ENCODE results near the gene EBP. TPM values are rescaled to one million over a fixed set of nuclear protein-coding genes. Genes with fewer than 3 reads are reported as not detected.

The EBP gene
- total RNA-seq, 2 donors from 2014 or later: 225 to 271 TPM

- Histone ChIP-seq H3K27me3 (no peaks in the 10 kb centered on the region), H3K4me3 (no peak overlapping the region), H3K9me3 (no peaks in the 10 kb centered on the region), H3K4me1 (no peaks in the 10 kb centered on the region), H3K27ac (no peak overlapping the region), H3K9ac (ENCODE audit: low read depth in 2 of 2, low read length in 2 of 2) (no peak overlapping the region), H3K36me3 (no peaks in the 10 kb centered on the region)
- DNase-seq: no peak
- no peak for TF ChIP-seq CTCF (IDR thresholded peaks at IDR 0.05)
- intact Hi-C loops (cut with DNase I): no loop called here
Observed at GRCh38 chrX:48478806-48479205, 42.8 kb upstream of the EBP start.

GRCh38 chrX:48480142-48480541, 41.5 kb upstream of the EBP start:
- intact Hi-C loops (cut with DNase I): no loop called here
- H3K27ac ChIP-seq: no peak overlapping the region
- DNase-seq: no peak
- H3K27me3 ChIP-seq: no peaks in the 10 kb centered on the region
- H3K4me1 ChIP-seq: no peaks in the 10 kb centered on the region
- no peaks in the 10 kb centered on the region for H3K36me3 ChIP-seq
- H3K9me3 ChIP-seq: no peaks in the 10 kb centered on the region
- H3K4me3 ChIP-seq: no peak overlapping the region
- no peak overlapping the region for H3K9ac ChIP-seq (ENCODE audit: low read depth in 2 of 2, low read length in 2 of 2)
- no peak for TF ChIP-seq CTCF (IDR thresholded peaks at IDR 0.05)

GRCh38 chrX:48480583-48480982, 41.0 kb upstream of the EBP start:
- Histone ChIP-seq H3K27me3 (no peaks in the 10 kb centered on the region), H3K4me1 (no peaks in the 10 kb centered on the region), H3K36me3 (no peaks in the 10 kb centered on the region), H3K4me3 (no peak overlapping the region), H3K9ac (ENCODE audit: low read depth in 2 of 2, low read length in 2 of 2) (no peak overlapping the region), H3K27ac (no peak overlapping the region), H3K9me3 (no peaks in the 10 kb centered on the region)
- no peak for DNase-seq
- no peak for TF ChIP-seq CTCF (IDR thresholded peaks at IDR 0.05)
- intact Hi-C loops (cut with DNase I): no loop called here

- intact Hi-C loops (cut with DNase I): no loop called here
- Histone ChIP-seq H3K27me3 (no peaks in the 10 kb centered on the region), H3K36me3 (no peaks in the 10 kb centered on the region), H3K4me1 (no peaks in the 10 kb centered on the region), H3K27ac (no peak overlapping the region), H3K4me3 (no peak overlapping the region), H3K9me3 (no peaks in the 10 kb centered on the region), H3K9ac (ENCODE audit: low read depth in 2 of 2, low read length in 2 of 2) (no peak overlapping the region)
- TF ChIP-seq CTCF (IDR thresholded peaks at IDR 0.05): no peak
- DNase-seq: no peak
Observed at GRCh38 chrX:48482526-48482925, 39.1 kb upstream of the EBP start.

GRCh38 chrX:48487362-48487798, 34.2 kb upstream of the EBP start:
- TF ChIP-seq CTCF (IDR thresholded peaks at IDR 0.05): no peak
- Histone ChIP-seq H3K9ac (ENCODE audit: low read depth in 2 of 2, low read length in 2 of 2) (no peak overlapping the region), H3K4me3 (no peak overlapping the region), H3K36me3 (no peaks in the 10 kb centered on the region), H3K27me3 (no peaks in the 10 kb centered on the region), H3K27ac (no peak overlapping the region), H3K4me1 (no peaks in the 10 kb centered on the region), H3K9me3 (no peaks in the 10 kb centered on the region)
- intact Hi-C loops (cut with DNase I): no loop called here
- DNase-seq: no peak

GRCh38 chrX:48488034-48488433, 33.6 kb upstream of the EBP start:
- Histone ChIP-seq H3K9ac (ENCODE audit: low read depth in 2 of 2, low read length in 2 of 2) (no peak overlapping the region), H3K27me3 (no peaks in the 10 kb centered on the region), H3K4me3 (no peak overlapping the region), H3K27ac (no peak overlapping the region), H3K36me3 (no peaks in the 10 kb centered on the region), H3K9me3 (no peaks in the 10 kb centered on the region), H3K4me1 (no peaks in the 10 kb centered on the region)
- TF ChIP-seq CTCF (IDR thresholded peaks at IDR 0.05): no peak
- intact Hi-C loops (cut with DNase I): no loop called here
- DNase-seq: no peak
